Peyer's patch (tissue), 4 donors: Measurements from ENCODE around the gene DACH1.

ENCODE experiments used
- POLR2A ChIP-seq, 2 donors: fragments of 450-650 bp; IDR thresholded peaks; one replicate each; pipeline ENCODE4 v1.5.1; 2017; ENCODE audit warnings: antibody characterized with exemption in 2 of 2, mild to moderate bottlenecking in 2 of 2, moderate library complexity in 2 of 2
- TF ChIP-seq, protein P1 (sequence below), 6 experiments: fragments of 450-650 bp in 4 of 6; fragments of 200-600 bp in 2 of 6; sonication (generic) in 1 of 6; IDR thresholded peaks; one replicate each; pipeline ENCODE4 v1.5.1; 2017 to 2019; ENCODE audit warnings: antibody characterized with exemption in 6 of 6, mild to moderate bottlenecking in 3 of 6, moderate library complexity in 1 of 6

GRCh38 chr13:71727042-71727441 is 140.0 kb downstream of the DACH1 start:
- TF ChIP-seq, protein P1, sequence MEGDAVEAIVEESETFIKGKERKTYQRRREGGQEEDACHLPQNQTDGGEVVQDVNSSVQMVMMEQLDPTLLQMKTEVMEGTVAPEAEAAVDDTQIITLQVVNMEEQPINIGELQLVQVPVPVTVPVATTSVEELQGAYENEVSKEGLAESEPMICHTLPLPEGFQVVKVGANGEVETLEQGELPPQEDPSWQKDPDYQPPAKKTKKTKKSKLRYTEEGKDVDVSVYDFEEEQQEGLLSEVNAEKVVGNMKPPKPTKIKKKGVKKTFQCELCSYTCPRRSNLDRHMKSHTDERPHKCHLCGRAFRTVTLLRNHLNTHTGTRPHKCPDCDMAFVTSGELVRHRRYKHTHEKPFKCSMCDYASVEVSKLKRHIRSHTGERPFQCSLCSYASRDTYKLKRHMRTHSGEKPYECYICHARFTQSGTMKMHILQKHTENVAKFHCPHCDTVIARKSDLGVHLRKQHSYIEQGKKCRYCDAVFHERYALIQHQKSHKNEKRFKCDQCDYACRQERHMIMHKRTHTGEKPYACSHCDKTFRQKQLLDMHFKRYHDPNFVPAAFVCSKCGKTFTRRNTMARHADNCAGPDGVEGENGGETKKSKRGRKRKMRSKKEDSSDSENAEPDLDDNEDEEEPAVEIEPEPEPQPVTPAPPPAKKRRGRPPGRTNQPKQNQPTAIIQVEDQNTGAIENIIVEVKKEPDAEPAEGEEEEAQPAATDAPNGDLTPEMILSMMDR (IDR thresholded peaks at IDR 0.05), result no peak
- TF ChIP-seq POLR2A (IDR thresholded peaks at IDR 0.05), result no peak
